K562 (cell line): Measurements from ENCODE around the gene ACCSL. TPM values are rescaled to one million over a fixed set of nuclear protein-coding genes. Genes with fewer than 3 reads are reported as not detected.

Source experiments
- CBX2 ChIP-seq: fragments of 200-600 bp; sonication (generic); IDR thresholded peaks from one replicate; pipeline ENCODE4 v1.6.1; 2012; ENCODE audit warnings: mild to moderate bottlenecking, low read length, inconsistent platforms; ENCODE audit not compliant: insufficient read depth, poor library complexity, severe bottlenecking
- CREM ChIP-seq: IDR thresholded peaks from 2 replicates; pipeline ENCODE4 v1.6.1; 2014; ENCODE audit warnings: antibody characterized with exemption, low read depth
- HIVEP1 ChIP-seq: fragments of 250-450 bp; sonication (Bioruptor Pico); IDR thresholded peaks from 2 replicates; pipeline ENCODE4 v1.4.0; 2020; ENCODE audit warnings: mild to moderate bottlenecking
- NONO ChIP-seq, 2 experiments: fragments of 200-400 bp in 1 of 2; fragments of 450-650 bp in 1 of 2; formaldehyde crosslinking in 1 of 2; IDR thresholded peaks; 2 replicates each; pipeline ENCODE4 v1.6.1; 2017; ENCODE audit warnings: low read depth in 2 of 2, mild to moderate bottlenecking in 2 of 2, moderate library complexity in 2 of 2, low read length in 1 of 2
- NR4A1 ChIP-seq, 2 experiments: fragments of 250-450 bp in 1 of 2; fragments of 450-650 bp in 1 of 2; sonication (Bioruptor Pico) in 1 of 2; IDR thresholded peaks; 2 replicates each; pipeline versions ENCODE4 v1.4.0 to v1.6.1; 2016 to 2020; ENCODE audit warnings: mild to moderate bottlenecking in 2 of 2, missing compliant biosample characterization in 1 of 2, missing genetic modification characterization in 1 of 2, moderate library complexity in 1 of 2
- POLR2A ChIP-seq: fragments of 450-650 bp; conservative IDR thresholded peaks from 2 replicates; pipeline ENCODE4 v1.6.1; 2016
- RBBP5 ChIP-seq: fragments of 200-600 bp; sonication (generic); IDR thresholded peaks from 2 replicates; pipeline ENCODE4 v1.6.1; 2012; ENCODE audit warnings: borderline replicate concordance, mild to moderate bottlenecking, low read length, control low read depth, inconsistent platforms; ENCODE audit not compliant: insufficient read depth, poor library complexity, severe bottlenecking
- RBM17 ChIP-seq: fragments of 200-400 bp; formaldehyde crosslinking; IDR thresholded peaks from 2 replicates; pipeline ENCODE4 v1.6.1; 2017; ENCODE audit warnings: low read depth, mild to moderate bottlenecking, low read length, borderline replicate concordance
- SAFB2 ChIP-seq: fragments of 200-400 bp; formaldehyde crosslinking; IDR thresholded peaks from 2 replicates; pipeline ENCODE4 v1.6.1; 2018; ENCODE audit warnings: borderline replicate concordance, low read length, low read depth, moderate library complexity; ENCODE audit not compliant: severe bottlenecking
- SMARCA5 ChIP-seq: fragments of 450-650 bp; IDR thresholded peaks from 2 replicates; pipeline ENCODE4 v1.6.1; 2016
- SNIP1 ChIP-seq: fragments of 450-650 bp; IDR thresholded peaks from 2 replicates; pipeline ENCODE4 v1.7.1; 2017; ENCODE audit warnings: low read depth, mild to moderate bottlenecking
- SRF ChIP-seq, 2 experiments: fragments of 250-450, 450-650 bp in 1 of 2; sonication (Bioruptor Pico) in 1 of 2; sonication (generic) in 1 of 2; formaldehyde crosslinking; IDR thresholded peaks; 2 replicates each; pipeline versions ENCODE4 v1.5.0 to v1.5.1; 2020 to 2022; ENCODE audit warnings: mild to moderate bottlenecking in 1 of 2, missing genetic modification reagents in 1 of 2
- TCF7L2 ChIP-seq: fragments of 150-350 bp; IDR thresholded peaks from 2 replicates; pipeline ENCODE4 v1.6.1; 2016; ENCODE audit warnings: low read depth, mild to moderate bottlenecking, low read length, moderate library complexity
- TCFL5 ChIP-seq: fragments of 250-450 bp; sonication (Bioruptor Pico); conservative IDR thresholded peaks from 2 replicates; pipeline ENCODE4 v1.6.1; 2021; ENCODE audit warnings: mild to moderate bottlenecking, moderate library complexity, matching md5 sums
- TGIF2 ChIP-seq: sonication (generic); formaldehyde crosslinking; IDR thresholded peaks from 2 replicates; pipeline ENCODE4 v1.8.1; 2022; ENCODE audit warnings: mild to moderate bottlenecking, missing genetic modification reagents, moderate library complexity
- U2AF2 ChIP-seq: fragments of 200-400 bp; formaldehyde crosslinking; optimal IDR thresholded peaks from 2 replicates; pipeline ENCODE3; 2017; ENCODE audit warnings: low read depth, mild to moderate bottlenecking, low read length
- ZNF444 ChIP-seq: fragments of 250-450 bp; sonication (Bioruptor Pico); IDR thresholded peaks from 2 replicates; pipeline ENCODE4 v1.4.0; 2020; ENCODE audit warnings: mild to moderate bottlenecking, moderate library complexity
- ZNF707 ChIP-seq: fragments of 250-450 bp; sonication (Bioruptor Pico); conservative IDR thresholded peaks from 2 replicates; pipeline ENCODE4 v1.8.0; 2022; ENCODE audit warnings: inconsistent platforms, mild to moderate bottlenecking, moderate library complexity
- ZNF785 ChIP-seq: fragments of 250-450 bp; sonication (Bioruptor Pico); IDR thresholded peaks from 2 replicates; pipeline ENCODE4 v1.4.0; 2020; ENCODE audit warnings: mild to moderate bottlenecking
- polyA plus RNA-seq, 8 experiments: library from polyadenylated mRNA; depleted of rRNA in 4 of 8; stranded (reverse) in 5 of 8; unstranded in 3 of 8; fragments of >200 nt; fragmentation: Nextera tagmentation in 2 of 8; fragmentation: Illumina TruSeq in 1 of 8; extraction: Ambion mirVana in 2 of 8; extraction: Trizol in 1 of 8; gene quantifications; 2 replicates each; pipeline versions ENCODE4 v1.2.1 to v1.2.3, GENCODE V29; 2011 to 2014; ENCODE audit warnings: inconsistent platforms in 1 of 8, missing spikeins in 1 of 8
- total RNA-seq, 7 experiments: library from RNA; depleted of rRNA in 6 of 7; stranded (reverse); fragments of >200 nt in 6 of 7; fragmentation: Illumina TruSeq in 2 of 7; extraction: Trizol in 2 of 7; gene quantifications; 2 replicates each; pipeline versions ENCODE4 v1.2.1 to v1.2.3, GENCODE V29; 2011 to 2021; ENCODE audit warnings: low replicate concordance in 1 of 7
- TF ChIP-seq, protein P1 (sequence below): fragments of 250-450 bp; sonication (Bioruptor Pico); IDR thresholded peaks from 2 replicates; pipeline ENCODE4 v1.4.0; 2020
- TF ChIP-seq, protein P2 (sequence below): conservative IDR thresholded peaks from 2 replicates; pipeline ENCODE4 v1.6.1; 2011; ENCODE audit warnings: low read depth, mild to moderate bottlenecking, low read length; ENCODE audit not compliant: control insufficient read depth

The ACCSL gene
- total and polyA plus RNA-seq, 9 of the 15 experiments (the other 6 are each of a cell fraction or from before 2014, with no cell fraction given) = not detected

DNA sequence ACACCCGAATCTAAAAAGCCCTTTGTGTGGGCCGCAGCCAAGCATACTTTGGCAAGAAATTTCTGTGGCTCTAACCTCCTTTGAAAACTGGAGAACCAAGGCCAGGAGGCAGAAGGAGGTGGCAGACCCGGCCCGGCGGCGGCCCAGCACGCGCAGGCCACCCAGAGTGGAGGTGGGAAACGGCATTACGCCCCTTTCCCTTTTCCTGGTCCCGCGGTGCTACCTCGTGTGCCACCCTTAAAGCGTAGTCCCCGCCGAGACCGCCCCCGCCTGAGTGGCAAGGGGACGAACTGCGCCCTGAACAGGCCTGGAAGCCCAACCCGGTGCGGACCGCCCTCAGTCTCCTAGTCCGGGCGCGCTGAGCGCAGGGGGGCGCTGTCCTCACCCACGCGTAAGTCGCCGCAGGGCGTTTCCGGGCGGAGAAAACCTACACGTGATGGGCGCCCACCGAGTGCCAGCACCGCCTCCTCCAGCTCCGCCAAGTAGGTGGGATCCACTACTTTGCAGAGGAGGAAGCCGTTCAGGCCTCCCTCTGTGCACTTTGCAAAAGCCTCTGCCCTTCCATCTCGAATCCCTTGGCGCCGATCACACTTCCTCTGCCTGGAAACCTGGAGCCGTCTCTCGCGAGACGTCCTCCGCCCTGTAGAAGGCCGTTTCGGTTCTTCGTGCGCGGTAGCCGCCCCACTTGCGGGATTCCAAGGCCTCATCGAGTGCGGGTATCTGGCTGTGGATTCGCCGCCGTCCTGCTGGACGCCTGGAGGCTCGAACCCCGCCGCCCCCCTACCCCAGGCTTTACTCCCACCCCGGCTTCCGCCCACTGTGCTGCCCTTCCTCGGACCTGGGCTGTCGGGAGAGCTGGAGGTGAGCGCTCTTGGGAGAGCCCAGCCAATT is 18.3 kb downstream of the ACCSL start, which contains the start of gene ACCS (continued):
- TF ChIP-seq SNIP1 (no peak), POLR2A (peak; percentile 91), NONO (IDR thresholded peaks at IDR 0.05; ENCODE audit: low read depth in 2 of 2, low read length in 1 of 2) (peak in 1 of 2 experiments; percentile 82; a peak in 1 of 4 replicates), SMARCA5 (peak; percentile 22; the same call in 1 of the 2 replicates), CREM (peak; percentile 87), RBBP5 (peak; percentile 90), SRF (CRISPR knock-in tag; IDR thresholded peaks at IDR 0.05) (peak in 1 of 2 experiments; percentile 61; a peak in 2 of 4 replicates), CBX2 (no peak), U2AF2 (no peak), NR4A1 (CRISPR knock-in tag; IDR thresholded peaks at IDR 0.05) (0 out of 2 replicates have a peak, but pooled peaks have one; percentile 61), NR4A1 (tag; IDR thresholded peaks at IDR 0.05) (0 out of 2 replicates have a peak, but pooled peaks have one; percentile 66), ZNF707 (CRISPR knock-in tag) (no peak), HIVEP1 (CRISPR knock-in tag) (no peak), TGIF2 (CRISPR knock-in tag) (no peak), SAFB2 (no peak), ZNF785 (no peak), TCFL5 (CRISPR knock-in tag) (no peak), TCF7L2 (no peak), ZNF444 (no peak), RBM17 (no peak)
- TF ChIP-seq, protein P1, sequence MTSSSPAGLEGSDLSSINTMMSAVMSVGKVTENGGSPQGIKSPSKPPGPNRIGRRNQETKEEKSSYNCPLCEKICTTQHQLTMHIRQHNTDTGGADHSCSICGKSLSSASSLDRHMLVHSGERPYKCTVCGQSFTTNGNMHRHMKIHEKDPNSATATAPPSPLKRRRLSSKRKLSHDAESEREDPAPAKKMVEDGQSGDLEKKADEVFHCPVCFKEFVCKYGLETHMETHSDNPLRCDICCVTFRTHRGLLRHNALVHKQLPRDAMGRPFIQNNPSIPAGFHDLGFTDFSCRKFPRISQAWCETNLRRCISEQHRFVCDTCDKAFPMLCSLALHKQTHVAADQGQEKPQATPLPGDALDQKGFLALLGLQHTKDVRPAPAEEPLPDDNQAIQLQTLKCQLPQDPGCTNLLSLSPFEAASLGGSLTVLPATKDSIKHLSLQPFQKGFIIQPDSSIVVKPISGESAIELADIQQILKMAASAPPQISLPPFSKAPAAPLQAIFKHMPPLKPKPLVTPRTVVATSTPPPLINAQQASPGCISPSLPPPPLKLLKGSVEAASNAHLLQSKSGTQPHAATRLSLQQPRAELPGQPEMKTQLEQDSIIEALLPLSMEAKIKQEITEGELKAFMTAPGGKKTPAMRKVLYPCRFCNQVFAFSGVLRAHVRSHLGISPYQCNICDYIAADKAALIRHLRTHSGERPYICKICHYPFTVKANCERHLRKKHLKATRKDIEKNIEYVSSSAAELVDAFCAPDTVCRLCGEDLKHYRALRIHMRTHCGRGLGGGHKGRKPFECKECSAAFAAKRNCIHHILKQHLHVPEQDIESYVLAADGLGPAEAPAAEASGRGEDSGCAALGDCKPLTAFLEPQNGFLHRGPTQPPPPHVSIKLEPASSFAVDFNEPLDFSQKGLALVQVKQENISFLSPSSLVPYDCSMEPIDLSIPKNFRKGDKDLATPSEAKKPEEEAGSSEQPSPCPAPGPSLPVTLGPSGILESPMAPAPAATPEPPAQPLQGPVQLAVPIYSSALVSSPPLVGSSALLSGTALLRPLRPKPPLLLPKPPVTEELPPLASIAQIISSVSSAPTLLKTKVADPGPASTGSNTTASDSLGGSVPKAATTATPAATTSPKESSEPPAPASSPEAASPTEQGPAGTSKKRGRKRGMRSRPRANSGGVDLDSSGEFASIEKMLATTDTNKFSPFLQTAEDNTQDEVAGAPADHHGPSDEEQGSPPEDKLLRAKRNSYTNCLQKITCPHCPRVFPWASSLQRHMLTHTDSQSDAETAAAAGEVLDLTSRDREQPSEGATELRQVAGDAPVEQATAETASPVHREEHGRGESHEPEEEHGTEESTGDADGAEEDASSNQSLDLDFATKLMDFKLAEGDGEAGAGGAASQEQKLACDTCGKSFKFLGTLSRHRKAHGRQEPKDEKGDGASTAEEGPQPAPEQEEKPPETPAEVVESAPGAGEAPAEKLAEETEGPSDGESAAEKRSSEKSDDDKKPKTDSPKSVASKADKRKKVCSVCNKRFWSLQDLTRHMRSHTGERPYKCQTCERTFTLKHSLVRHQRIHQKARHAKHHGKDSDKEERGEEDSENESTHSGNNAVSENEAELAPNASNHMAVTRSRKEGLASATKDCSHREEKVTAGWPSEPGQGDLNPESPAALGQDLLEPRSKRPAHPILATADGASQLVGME (CRISPR knock-in tag) = peak; percentile 67; the same call in 1 of the 2 replicates
- TF ChIP-seq, protein P2, sequence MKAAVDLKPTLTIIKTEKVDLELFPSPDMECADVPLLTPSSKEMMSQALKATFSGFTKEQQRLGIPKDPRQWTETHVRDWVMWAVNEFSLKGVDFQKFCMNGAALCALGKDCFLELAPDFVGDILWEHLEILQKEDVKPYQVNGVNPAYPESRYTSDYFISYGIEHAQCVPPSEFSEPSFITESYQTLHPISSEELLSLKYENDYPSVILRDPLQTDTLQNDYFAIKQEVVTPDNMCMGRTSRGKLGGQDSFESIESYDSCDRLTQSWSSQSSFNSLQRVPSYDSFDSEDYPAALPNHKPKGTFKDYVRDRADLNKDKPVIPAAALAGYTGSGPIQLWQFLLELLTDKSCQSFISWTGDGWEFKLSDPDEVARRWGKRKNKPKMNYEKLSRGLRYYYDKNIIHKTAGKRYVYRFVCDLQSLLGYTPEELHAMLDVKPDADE = peak; percentile 80
